ENCODE results near the gene SLC2A13.
"Not testable (repeated sequence)": the region's sequence is repeated elsewhere in the genome, so short reads cannot be mapped to it uniquely, and the experiment has no call there.

The SLC2A13 gene

GRCh38 chr12:40104461-40105264 lies 1.2 kb downstream of the SLC2A13 start:
- DNase-seq = peak; percentile 1

- DNase-seq = no peak
Measured at GRCh38 chr12:40103043-40103442, 2.8 kb downstream of the SLC2A13 start.

- no peak for DNase-seq
Measured at GRCh38 chr12:40101747-40102146, 4.1 kb downstream of the SLC2A13 start.

- DNase-seq = no peak
Measured at GRCh38 chr12:40099423-40099853, 6.4 kb downstream of the SLC2A13 start.

- no peak for DNase-seq
Measured at GRCh38 chr12:40098406-40099145, 7.3 kb downstream of the SLC2A13 start.

- DNase-seq = no peak
Measured at GRCh38 chr12:40093512-40093911, 12.4 kb downstream of the SLC2A13 start.

- DNase-seq = no peak
Measured at GRCh38 chr12:40086471-40086870, 19.4 kb downstream of the SLC2A13 start.

GRCh38 chr12:40078266-40078665 lies 27.6 kb downstream of the SLC2A13 start:
- DNase-seq = no peak

- DNase-seq = no peak
Measured at GRCh38 chr12:40075458-40075857, 30.4 kb downstream of the SLC2A13 start.

- DNase-seq = no peak
Measured at GRCh38 chr12:40068416-40068815, 37.5 kb downstream of the SLC2A13 start.

- no peak for DNase-seq
Measured at GRCh38 chr12:40065636-40066035, 40.2 kb downstream of the SLC2A13 start.

GRCh38 chr12:40063414-40063813 lies 42.5 kb downstream of the SLC2A13 start:
- DNase-seq = no peak

- DNase-seq = no peak
Measured at GRCh38 chr12:40058721-40059190, 47.1 kb downstream of the SLC2A13 start.

GRCh38 chr12:40056373-40056772 lies 49.5 kb downstream of the SLC2A13 start:
- DNase-seq = no peak

GRCh38 chr12:40055776-40056175 lies 50.1 kb downstream of the SLC2A13 start:
- DNase-seq = no peak

GRCh38 chr12:40055228-40055579 lies 50.7 kb downstream of the SLC2A13 start:
- no peak for DNase-seq

GRCh38 chr12:40054555-40055227 lies 51.2 kb downstream of the SLC2A13 start:
- no peak for DNase-seq

GRCh38 chr12:40049268-40049667 lies 56.6 kb downstream of the SLC2A13 start:
- no peak for DNase-seq

GRCh38 chr12:40047002-40047401 lies 58.9 kb downstream of the SLC2A13 start:
- DNase-seq = not testable (repeated sequence)

- DNase-seq = no peak
Measured at GRCh38 chr12:40045656-40046055, 60.2 kb downstream of the SLC2A13 start.

GRCh38 chr12:40044396-40044795 lies 61.5 kb downstream of the SLC2A13 start:
- DNase-seq = no peak

- DNase-seq = no peak
Measured at GRCh38 chr12:40039598-40039997, 66.3 kb downstream of the SLC2A13 start.

- no peak for DNase-seq
Measured at GRCh38 chr12:40038619-40039018, 67.3 kb downstream of the SLC2A13 start.

- no peak for DNase-seq
Measured at GRCh38 chr12:40034712-40035111, 71.2 kb downstream of the SLC2A13 start.
